Activated naive CD8-positive, alpha-beta T cell treated with anti-CD3 and anti-CD28 coated beads, Interleukin-2, amount 50 U/mL, for 24 hours (primary cell): ENCODE measurements around the gene TUBA4A.
A peak's percentile ranks its signal among the peaks of the same experiment; 100 is the strongest.

Experiments
- ATAC-seq: fragments of 150-1000 bp; cut with Tn5 transposase; one replicate; pipeline ENCODE4 v1.10.0; 2021
- DNase-seq: peaks from one replicate; pipeline ENCODE4 v3.0.0; 2021
- H3K27ac Mint-ChIP-seq: one replicate; pipeline ENCODE4 v1.8.0; 2021; ENCODE audit warnings: mild to moderate bottlenecking, mixed read lengths
- H3K27me3 Mint-ChIP-seq: one replicate; pipeline ENCODE4 v1.8.0; 2021; ENCODE audit warnings: mixed read lengths
- H3K36me3 Mint-ChIP-seq: one replicate; pipeline ENCODE4 v1.8.0; 2021; ENCODE audit warnings: low read depth, mixed read lengths
- H3K4me1 Mint-ChIP-seq: one replicate; pipeline ENCODE4 v1.8.0; 2021; ENCODE audit warnings: mixed read lengths
- H3K4me3 Mint-ChIP-seq: one replicate; pipeline ENCODE4 v1.8.0; 2021; ENCODE audit warnings: mild to moderate bottlenecking, moderate library complexity, mixed read lengths
- H3K9me3 Mint-ChIP-seq: one replicate; pipeline ENCODE4 v1.8.0; 2021; ENCODE audit warnings: mixed read lengths

TUBA4A gene

DNA sequence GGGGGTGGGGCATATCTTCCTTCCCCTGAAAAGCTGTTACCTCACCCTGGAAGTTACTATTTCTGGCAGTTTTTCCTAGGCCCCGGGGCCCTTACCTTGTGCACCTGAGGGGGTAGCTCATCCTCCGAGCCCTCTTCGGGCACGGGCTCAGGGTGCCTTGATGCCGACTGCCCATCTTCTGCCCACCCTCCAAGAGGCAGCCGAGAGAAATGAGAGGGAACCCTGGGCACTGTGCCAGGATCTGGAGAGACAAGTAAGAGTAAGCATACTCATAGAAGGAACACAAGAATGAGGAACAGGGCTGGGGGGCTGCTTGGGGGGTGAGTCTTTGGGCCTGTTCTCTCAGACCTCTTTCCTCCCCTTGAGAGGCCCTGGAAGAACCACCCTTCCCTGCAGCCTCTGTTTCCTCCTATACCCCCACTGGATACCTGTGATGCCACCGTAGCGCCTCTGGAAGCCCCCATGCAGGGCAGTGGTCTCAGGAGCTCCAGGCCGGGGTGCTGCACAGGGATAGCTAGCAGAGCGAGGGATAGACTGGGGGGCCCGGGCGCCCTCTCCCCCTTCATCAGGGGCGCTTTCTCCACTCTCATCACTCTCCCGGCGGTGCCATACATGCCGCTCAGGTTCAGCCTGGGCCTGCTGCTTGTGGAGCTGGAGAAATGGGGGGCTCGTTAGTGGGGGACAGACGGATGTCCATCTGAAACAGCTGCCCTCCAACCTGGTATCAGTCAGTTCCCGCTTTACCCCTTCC lies 32.9 kb downstream of the TUBA4A start:
- ATAC-seq (no peak), DNase-seq (no peak)
- no peak overlapping the region for H3K4me3 Mint-ChIP-seq
- peaks cover 41% of the 10 kb centered on the region for H3K36me3 Mint-ChIP-seq
- no peaks in the 10 kb centered on the region for H3K27me3 Mint-ChIP-seq
- H3K27ac Mint-ChIP-seq: no peak overlapping the region
- H3K4me1 Mint-ChIP-seq: peaks cover 18% of the 10 kb centered on the region
- no peaks in the 10 kb centered on the region for H3K9me3 Mint-ChIP-seq

DNA sequence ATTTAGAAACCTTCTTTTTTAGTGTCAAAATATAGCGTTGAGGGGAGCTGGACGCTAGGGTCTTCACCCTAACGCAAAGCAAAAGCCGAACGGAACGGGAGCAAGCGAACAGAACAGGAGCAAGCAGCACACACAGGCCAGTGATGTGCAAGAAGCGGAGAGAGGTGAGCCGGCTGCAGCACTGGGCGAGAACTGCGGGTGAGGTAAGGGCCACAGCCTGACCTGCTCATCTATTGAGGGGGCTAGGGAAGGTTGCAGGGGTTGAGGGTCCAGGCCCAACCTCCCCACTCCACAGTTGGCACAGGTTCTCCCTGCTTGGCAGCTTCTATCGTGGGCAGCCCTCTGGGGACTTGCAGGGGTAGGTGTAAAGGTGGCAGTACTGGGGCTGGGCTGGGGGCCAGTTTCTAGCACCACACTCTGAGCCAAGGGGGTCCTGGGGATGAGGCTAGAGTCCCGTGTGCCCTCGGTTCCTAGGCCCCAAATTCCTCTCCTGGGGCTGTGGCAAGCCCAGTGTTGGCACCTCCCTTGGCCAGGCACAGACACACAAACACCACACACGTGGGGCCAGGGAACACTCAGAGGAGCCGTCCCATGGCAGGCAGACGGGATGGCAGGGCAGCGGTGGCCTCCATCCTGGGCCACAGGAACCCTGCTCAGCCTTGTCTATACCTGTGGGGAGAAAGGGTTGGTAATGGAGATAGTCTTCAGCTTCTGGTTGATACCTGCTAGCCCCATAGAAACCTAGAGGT lies 33.8 kb downstream of the TUBA4A start:
- DNase-seq (no peak), ATAC-seq (no peak)
- Mint-ChIP-seq H3K9me3 (no peaks in the 10 kb centered on the region), H3K4me3 (no peak overlapping the region), H3K27me3 (no peaks in the 10 kb centered on the region), H3K4me1 (peaks cover 18% of the 10 kb centered on the region), H3K36me3 (peaks cover 37% of the 10 kb centered on the region), H3K27ac (no peak overlapping the region)

DNA sequence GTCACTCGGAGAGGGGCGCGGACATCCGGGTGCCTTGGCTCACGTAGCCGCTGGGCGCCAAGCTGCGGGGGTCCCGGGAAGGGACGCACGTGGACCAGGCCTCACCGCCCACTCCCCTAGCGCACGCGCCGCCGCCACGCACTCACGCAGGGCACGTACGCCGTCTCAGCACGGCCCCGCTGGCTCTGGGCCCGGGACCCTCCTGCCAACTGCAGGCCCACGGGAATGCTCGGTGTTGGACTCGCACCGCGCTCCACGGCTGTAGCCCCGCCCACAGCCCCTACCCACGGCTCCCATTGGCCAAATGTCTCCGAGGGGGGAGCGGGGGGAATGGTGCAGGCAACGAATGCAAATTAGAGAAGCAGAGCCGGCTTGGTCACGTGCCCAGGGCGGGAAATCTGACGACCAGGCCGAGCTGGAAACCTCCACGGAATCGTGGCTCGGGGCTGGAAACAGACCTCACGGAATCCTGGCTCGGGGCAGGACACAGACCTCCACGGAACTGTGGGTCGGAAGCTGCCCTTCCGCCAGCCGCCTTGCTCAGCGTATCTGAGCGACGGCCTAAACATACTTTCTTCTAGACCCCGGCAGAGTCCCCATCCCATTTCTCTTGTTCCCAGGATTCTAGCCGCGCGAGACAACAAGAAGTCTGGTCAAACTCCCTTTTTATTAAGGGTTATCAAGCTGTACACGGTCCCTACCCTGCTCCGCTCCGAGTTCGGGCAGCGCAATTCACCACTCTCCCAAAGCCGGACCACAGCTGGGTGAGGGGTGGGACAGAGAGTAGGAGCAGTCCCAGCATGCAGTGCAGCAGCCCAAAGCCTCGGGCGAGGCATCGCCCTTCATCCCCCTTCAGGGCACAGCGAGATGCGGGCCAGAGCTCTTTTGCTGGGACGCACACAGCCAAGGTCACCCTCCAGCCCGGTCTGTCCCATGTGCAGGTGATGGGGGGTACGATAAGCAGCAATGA lies 34.7 kb downstream of the TUBA4A start, which contains the start of gene ABCB6:
ABCB6 (minus strand) TSS at position 227 of the 970 bp plus-strand sequence. CDS start 285 bp downstream, outside the sequence.
- Mint-ChIP-seq H3K4me3 (peak within 1 kb of the TSS; percentile 83), H3K27me3 (no peaks in the 10 kb centered on the region), H3K27ac (peak within 1 kb of the TSS; percentile 81), H3K9me3 (no peaks in the 10 kb centered on the region), H3K4me1 (peaks cover 18% of the 10 kb centered on the region), H3K36me3 (peaks cover 39% of the 10 kb centered on the region)
- DNase-seq (peak; percentile 89), ATAC-seq (peak; percentile 79)

DNA sequence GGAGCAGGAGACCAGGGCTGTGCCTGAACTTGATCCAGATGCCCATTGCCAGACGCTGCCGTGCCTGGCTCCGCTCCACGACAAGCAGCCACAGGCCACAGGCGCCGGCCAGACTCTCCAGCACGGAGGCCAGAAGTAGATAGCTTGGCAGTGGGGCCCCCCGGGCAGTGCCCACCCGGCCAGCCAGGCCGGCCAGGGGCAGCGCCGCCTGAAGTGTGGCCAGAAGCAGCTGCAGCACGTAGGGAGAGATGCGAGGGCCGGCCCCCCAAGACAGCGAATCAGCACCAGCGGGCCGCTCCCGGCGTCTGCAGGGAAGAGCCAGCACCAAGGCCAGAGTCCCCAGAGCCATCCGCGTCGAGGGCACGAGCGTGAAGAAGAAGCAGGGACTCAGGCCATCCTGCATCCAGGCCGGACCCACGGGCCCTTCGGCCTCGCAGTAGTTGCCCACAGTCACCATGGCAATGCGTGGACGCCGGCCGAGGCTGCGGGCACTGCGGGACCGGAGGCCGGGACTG lies 35.4 kb downstream of the TUBA4A start:
- H3K27ac Mint-ChIP-seq: peak overlapping the region; percentile 81
- H3K4me3 Mint-ChIP-seq: peak overlapping the region; percentile 83
- ATAC-seq: peak; percentile 50
- DNase-seq: no peak
- peaks cover 18% of the 10 kb centered on the region for H3K4me1 Mint-ChIP-seq
- H3K9me3 Mint-ChIP-seq: no peaks in the 10 kb centered on the region
- H3K36me3 Mint-ChIP-seq: peaks cover 34% of the 10 kb centered on the region
- H3K27me3 Mint-ChIP-seq: no peaks in the 10 kb centered on the region

DNA sequence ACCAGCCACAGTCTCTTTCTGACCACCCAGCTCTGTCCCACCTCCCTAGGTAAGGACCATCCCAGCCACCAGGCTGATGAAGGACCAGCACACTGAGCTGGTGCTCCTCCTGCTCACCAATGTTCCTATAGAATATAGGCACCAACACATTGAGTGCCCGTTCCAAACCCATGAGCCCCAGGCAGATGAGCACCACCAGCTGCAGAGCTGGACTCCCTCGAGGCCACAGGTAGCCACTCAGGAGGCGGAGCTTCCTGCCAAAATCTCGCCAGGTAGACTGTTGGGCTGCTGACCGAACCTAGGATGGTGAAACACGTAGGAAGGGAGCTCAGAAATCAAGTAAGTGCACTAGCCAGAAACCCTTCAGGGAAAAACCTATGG lies 37.2 kb downstream of the TUBA4A start:
- no peaks in the 10 kb centered on the region for H3K9me3 Mint-ChIP-seq
- DNase-seq: no peak
- H3K36me3 Mint-ChIP-seq: peaks cover 36% of the 10 kb centered on the region
- H3K27me3 Mint-ChIP-seq: no peaks in the 10 kb centered on the region
- peak overlapping the region; percentile 25 for H3K4me3 Mint-ChIP-seq
- peaks cover 18% of the 10 kb centered on the region for H3K4me1 Mint-ChIP-seq
- no peak for ATAC-seq
- no peak overlapping the region for H3K27ac Mint-ChIP-seq

DNA sequence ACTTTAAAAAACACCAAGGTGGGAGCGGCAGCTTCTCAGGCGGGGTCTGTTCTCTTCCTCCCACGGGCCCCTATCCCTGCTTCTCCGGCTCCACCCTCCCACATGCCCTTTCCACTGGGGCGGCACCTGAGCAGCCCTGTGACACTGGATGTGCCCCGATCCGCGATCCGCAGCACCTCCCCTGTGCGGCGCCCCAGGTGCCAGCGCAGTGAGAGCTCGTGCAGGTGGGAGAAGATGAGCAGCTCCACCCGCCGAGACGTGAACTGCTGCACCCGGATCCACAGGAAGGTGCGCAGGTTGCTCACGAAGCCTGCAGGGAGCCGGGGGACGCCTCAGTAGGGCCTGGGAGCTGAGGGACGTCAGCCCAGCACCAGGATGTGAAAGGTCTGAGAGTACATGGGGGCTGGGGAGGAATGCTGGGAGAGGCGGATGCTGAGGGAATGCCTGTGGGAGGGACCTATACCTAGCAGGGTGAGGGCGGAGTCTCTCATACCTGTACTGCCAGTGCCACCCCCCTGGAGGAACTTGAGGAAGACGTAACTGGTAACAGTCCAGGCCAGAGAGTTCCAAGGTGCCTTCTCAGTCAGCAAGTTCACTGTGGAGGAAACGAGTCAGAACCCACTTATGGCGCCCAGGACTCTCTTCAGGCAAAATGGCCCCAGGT lies 37.7 kb downstream of the TUBA4A start:
- no peak overlapping the region for H3K4me3 Mint-ChIP-seq

DNA sequence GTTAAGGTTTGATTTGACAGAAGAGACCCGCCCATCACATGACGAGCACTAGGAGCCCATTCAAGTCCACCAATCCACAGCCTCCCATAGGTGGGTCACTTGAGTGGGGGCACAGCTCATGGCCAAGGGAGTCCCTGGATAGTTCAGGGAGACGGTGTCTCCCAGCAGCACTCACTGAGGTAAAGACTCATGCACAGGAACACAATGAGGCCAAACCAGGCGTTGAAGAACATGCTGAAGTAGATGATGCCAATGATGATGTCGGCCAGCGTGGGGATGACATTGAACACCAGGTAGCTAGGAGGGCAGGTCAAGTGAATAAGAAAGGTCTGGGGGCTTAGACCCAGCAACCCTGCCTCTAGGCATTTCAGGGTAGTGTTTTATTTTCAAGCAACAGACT lies 38.9 kb downstream of the TUBA4A start:
- no peaks in the 10 kb centered on the region for H3K9me3 Mint-ChIP-seq
- H3K27ac Mint-ChIP-seq: no peak overlapping the region
- peaks cover 34% of the 10 kb centered on the region for H3K4me1 Mint-ChIP-seq
- H3K36me3 Mint-ChIP-seq: peaks cover 35% of the 10 kb centered on the region
- ATAC-seq (no peak), DNase-seq (no peak)
- no peak overlapping the region for H3K4me3 Mint-ChIP-seq
- H3K27me3 Mint-ChIP-seq: no peaks in the 10 kb centered on the region

More for the DNA sequence above, 37.7 kb downstream of the TUBA4A start:
- Mint-ChIP-seq H3K27me3 (no peaks in the 10 kb centered on the region), H3K27ac (no peak overlapping the region), H3K4me1 (peaks cover 23% of the 10 kb centered on the region), H3K36me3 (peaks cover 36% of the 10 kb centered on the region), H3K9me3 (no peaks in the 10 kb centered on the region)
- ATAC-seq: no peak
- DNase-seq: no peak

DNA sequence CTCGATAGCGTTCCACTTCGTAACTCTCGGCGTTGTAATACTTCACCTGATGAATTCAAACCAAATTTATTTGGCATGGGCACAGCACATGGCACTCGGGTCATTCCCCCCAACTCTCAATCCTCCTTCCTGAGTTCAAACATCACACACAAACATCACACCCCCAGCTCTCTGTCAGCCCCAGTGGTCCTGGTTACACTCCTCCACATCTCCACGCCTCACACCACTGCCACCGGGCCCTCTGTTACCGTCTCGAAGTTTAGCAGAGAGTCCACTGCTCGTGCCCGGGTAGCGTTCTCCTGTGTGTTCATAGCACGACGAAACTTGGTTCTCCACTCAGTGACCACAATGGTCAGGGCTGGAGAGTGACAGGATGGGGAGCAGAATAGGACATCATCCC lies 39.6 kb downstream of the TUBA4A start:
- H3K27ac Mint-ChIP-seq: no peak overlapping the region
- no peaks in the 10 kb centered on the region for H3K27me3 Mint-ChIP-seq
- no peak for DNase-seq
- H3K4me3 Mint-ChIP-seq: no peak overlapping the region
- H3K36me3 Mint-ChIP-seq: peaks cover 37% of the 10 kb centered on the region
- no peak for ATAC-seq
- H3K4me1 Mint-ChIP-seq: peaks cover 38% of the 10 kb centered on the region
- no peaks in the 10 kb centered on the region for H3K9me3 Mint-ChIP-seq

DNA sequence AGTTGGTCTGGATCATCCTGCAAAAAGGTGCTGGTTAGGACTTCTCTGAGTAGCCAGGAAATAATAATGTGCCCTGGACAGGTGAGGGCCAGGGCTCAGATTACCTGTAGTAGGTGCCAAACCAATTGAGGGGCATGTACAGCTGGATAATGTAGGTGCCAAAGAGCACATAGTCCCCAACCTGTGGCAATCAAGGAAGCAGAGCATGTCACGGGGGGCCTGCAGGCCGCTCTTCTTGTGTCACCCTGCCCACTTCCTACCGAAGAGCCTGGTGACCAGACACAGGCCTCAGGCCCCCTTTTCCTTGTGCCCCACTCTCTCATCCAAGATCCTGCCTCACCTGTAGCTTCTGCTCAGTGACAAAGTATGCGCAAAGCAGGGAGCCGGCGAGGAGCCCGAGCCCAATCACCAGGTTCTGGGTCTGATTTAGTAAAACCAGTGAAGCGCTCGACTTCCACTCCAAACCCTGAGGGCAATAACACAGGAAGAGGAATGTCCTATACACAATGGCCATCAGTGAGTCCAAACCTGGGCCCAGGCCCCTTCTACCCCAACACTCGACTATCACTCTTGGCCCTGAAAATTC lies 40.1 kb downstream of the TUBA4A start:
- no peak for DNase-seq
- Mint-ChIP-seq H3K9me3 (no peaks in the 10 kb centered on the region), H3K4me1 (peaks cover 40% of the 10 kb centered on the region), H3K4me3 (no peak overlapping the region), H3K27ac (no peak overlapping the region), H3K27me3 (no peaks in the 10 kb centered on the region), H3K36me3 (peaks cover 37% of the 10 kb centered on the region)
- no peak for ATAC-seq

DNA sequence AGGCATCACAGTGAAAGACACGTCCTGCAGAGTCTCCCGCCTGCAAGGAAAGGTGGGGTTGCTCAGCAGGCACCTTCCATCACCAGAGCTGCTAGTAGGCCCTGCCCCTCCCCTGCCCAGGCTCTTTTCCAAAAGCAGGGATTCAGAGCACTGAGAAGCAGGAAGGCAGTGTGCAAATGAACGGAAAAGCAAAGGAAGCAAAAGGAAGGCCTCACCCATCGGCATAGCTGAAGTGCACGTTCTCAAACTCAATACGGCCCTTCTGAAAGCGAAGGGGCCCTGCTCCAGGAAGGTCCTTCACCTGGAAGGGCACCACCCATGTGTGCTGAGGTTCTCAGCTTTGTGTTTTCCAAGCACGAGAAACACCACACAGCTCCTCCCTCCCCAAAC lies 40.7 kb downstream of the TUBA4A start:
- ATAC-seq: no peak
- no peaks in the 10 kb centered on the region for H3K9me3 Mint-ChIP-seq
- no peak overlapping the region for H3K27ac Mint-ChIP-seq
- peaks cover 36% of the 10 kb centered on the region for H3K36me3 Mint-ChIP-seq
- H3K4me3 Mint-ChIP-seq: no peak overlapping the region
- H3K27me3 Mint-ChIP-seq: no peaks in the 10 kb centered on the region
- peaks cover 44% of the 10 kb centered on the region for H3K4me1 Mint-ChIP-seq
- DNase-seq: no peak

DNA sequence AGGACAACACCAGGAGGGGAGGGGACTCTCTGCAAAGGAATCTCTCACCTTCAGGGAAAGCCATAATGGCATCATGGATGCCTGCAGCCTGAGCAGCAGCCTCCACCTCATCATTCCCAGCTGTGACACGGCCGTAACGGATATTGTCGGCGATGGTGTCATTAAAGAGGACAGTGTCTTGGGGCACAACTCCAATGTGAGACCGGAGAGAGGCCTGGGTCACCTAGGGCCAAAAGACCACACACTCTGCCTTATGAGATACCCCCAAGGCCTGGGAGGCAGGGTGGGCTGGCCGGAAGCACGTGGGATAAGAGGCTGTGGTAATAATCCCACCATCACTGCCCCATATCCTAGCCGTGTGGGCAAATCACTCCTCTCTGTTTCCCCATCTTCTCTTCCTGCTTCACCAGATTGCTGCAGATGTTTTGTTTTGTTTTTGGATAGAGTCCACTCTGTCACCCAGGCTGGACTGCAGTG lies 42.8 kb downstream of the TUBA4A start:
- H3K27ac Mint-ChIP-seq: no peak overlapping the region
- DNase-seq: no peak
- H3K36me3 Mint-ChIP-seq: peaks cover 29% of the 10 kb centered on the region
- peaks cover 45% of the 10 kb centered on the region for H3K4me1 Mint-ChIP-seq
- ATAC-seq: no peak
- no peaks in the 10 kb centered on the region for H3K27me3 Mint-ChIP-seq
- no peaks in the 10 kb centered on the region for H3K9me3 Mint-ChIP-seq
- H3K4me3 Mint-ChIP-seq: no peak overlapping the region

DNA sequence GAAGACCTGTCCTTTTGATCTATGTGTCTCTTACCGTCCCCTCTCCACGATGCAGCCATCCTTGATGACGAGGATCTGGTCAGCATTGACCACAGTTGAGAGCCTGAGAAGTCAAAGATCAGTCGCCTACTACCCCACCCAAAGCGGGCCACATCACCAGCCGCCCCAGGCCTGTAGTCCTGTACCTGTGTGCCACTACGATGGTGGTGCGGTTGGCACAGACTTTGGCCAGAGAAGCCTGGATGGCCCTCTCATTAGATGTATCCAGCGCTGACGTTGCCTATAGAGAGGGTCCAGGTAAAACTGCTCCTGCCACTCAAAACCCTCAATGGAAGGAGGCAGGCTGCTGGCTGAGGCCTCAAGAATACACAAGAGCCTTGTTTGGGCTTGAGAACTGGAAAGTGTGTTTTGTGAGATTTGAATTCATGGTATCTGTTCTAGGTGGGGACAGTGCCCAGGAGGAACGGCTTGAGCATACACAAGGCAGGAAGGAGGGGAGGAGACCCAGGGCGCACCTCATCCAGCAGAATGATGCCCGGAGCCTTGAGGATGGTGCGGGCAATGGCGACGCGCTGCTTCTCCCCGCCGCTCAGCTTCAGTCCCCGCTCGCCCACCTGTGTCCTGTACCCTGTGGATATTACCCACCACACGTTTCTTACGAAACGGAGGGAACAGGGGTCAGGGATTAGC lies 43.4 kb downstream of the TUBA4A start:
- H3K27me3 Mint-ChIP-seq: no peaks in the 10 kb centered on the region
- H3K4me1 Mint-ChIP-seq: peaks cover 46% of the 10 kb centered on the region
- H3K36me3 Mint-ChIP-seq: peaks cover 29% of the 10 kb centered on the region
- no peak for DNase-seq
- no peaks in the 10 kb centered on the region for H3K9me3 Mint-ChIP-seq
- no peak for ATAC-seq
- H3K4me3 Mint-ChIP-seq: no peak overlapping the region
- peak overlapping the region; percentile 74 for H3K27ac Mint-ChIP-seq
